Neural crest cell (in vitro differentiated cells): ENCODE data around the gene SYNPO. TPM values are rescaled to one million over a fixed set of nuclear protein-coding genes. Genes with fewer than 3 reads are reported as not detected.
A peak's percentile ranks its signal among the peaks of the same experiment; 100 is the strongest.

ENCODE experiments used
- DNase-seq: peaks from one replicate; pipeline ENCODE4 v3.0.0; 2021; ENCODE audit warnings: low read depth, mixed read lengths, low spot score
- H3K27ac Mint-ChIP-seq: one replicate; pipeline ENCODE4 v1.8.0; 2021; ENCODE audit warnings: mild to moderate bottlenecking, mixed read lengths; ENCODE audit not compliant: unreplicated experiment
- H3K27me3 Mint-ChIP-seq: 2 replicates; pipeline ENCODE4 v1.8.0; 2021; ENCODE audit warnings: low read depth, mild to moderate bottlenecking, mixed read lengths
- H3K36me3 Mint-ChIP-seq: 2 replicates; pipeline ENCODE4 v1.8.0; 2021; ENCODE audit warnings: low read depth, mild to moderate bottlenecking, mixed read lengths
- H3K4me1 Mint-ChIP-seq: 2 replicates; pipeline ENCODE4 v1.8.0; 2021; ENCODE audit warnings: mixed read lengths
- H3K4me3 Mint-ChIP-seq: one replicate; pipeline ENCODE4 v1.8.0; 2021; ENCODE audit warnings: mild to moderate bottlenecking, mixed read lengths
- H3K9me3 Mint-ChIP-seq: 2 replicates; pipeline ENCODE4 v1.8.0; 2021; ENCODE audit warnings: mixed read lengths
- CTCF ChIP-seq: fragments of 200-600 bp; sonication (generic); conservative IDR thresholded peaks from 2 replicates; pipeline ENCODE4 v1.5.0; 2021; ENCODE audit warnings: antibody characterized with exemption, mild to moderate bottlenecking
- total RNA-seq: library from RNA; stranded (reverse); gene quantifications from 2 replicates; pipeline ENCODE4 v1.2.1, GENCODE V29; 2021

SYNPO gene
- total RNA-seq, 1 donor from 2014 or later, result 1.5 TPM

GRCh38 chr5:150607991-150608390 is 32.5 kb upstream of the SYNPO start:
- peaks cover 6% of the 10 kb centered on the region for H3K4me1 Mint-ChIP-seq
- no peak overlapping the region for H3K4me3 Mint-ChIP-seq

GRCh38 chr5:150608991-150609390 is 31.5 kb upstream of the SYNPO start:
- no peak overlapping the region for H3K27ac Mint-ChIP-seq
- TF ChIP-seq CTCF, result no peak
- no peak overlapping the region for H3K4me3 Mint-ChIP-seq
- no peak for DNase-seq
- H3K4me1 Mint-ChIP-seq, result peaks cover 6% of the 10 kb centered on the region
- peaks cover 5% of the 10 kb centered on the region for H3K27me3 Mint-ChIP-seq
- H3K36me3 Mint-ChIP-seq, result no peaks in the 10 kb centered on the region
- H3K9me3 Mint-ChIP-seq, result no peaks in the 10 kb centered on the region

More at GRCh38 chr5:150607991-150608390, 32.5 kb upstream of the SYNPO start:
- H3K9me3 Mint-ChIP-seq, result no peaks in the 10 kb centered on the region
- no peaks in the 10 kb centered on the region for H3K27me3 Mint-ChIP-seq
- no peak for DNase-seq
- H3K27ac Mint-ChIP-seq, result no peak overlapping the region
- no peaks in the 10 kb centered on the region for H3K36me3 Mint-ChIP-seq
- TF ChIP-seq CTCF, result no peak

- peaks cover 8% of the 10 kb centered on the region for H3K27me3 Mint-ChIP-seq
- H3K27ac Mint-ChIP-seq, result peak overlapping the region; percentile 95
- H3K4me1 Mint-ChIP-seq, result peaks cover 7% of the 10 kb centered on the region
- no peak for DNase-seq
- TF ChIP-seq CTCF, result no peak
- no peaks in the 10 kb centered on the region for H3K9me3 Mint-ChIP-seq
- no peak overlapping the region for H3K4me3 Mint-ChIP-seq
- H3K36me3 Mint-ChIP-seq, result no peaks in the 10 kb centered on the region
These were observed 30.4 kb upstream of the SYNPO start for GRCh38 chr5:150609843-150610584.

GRCh38 chr5:150611026-150611425 is 29.4 kb upstream of the SYNPO start:
- no peak overlapping the region for H3K4me3 Mint-ChIP-seq
- no peak for DNase-seq
- no peak for TF ChIP-seq CTCF
- H3K27me3 Mint-ChIP-seq, result peaks cover 13% of the 10 kb centered on the region
- H3K27ac Mint-ChIP-seq, result no peak overlapping the region
- no peaks in the 10 kb centered on the region for H3K9me3 Mint-ChIP-seq
- H3K36me3 Mint-ChIP-seq, result no peaks in the 10 kb centered on the region
- peaks cover 8% of the 10 kb centered on the region for H3K4me1 Mint-ChIP-seq

GRCh38 chr5:150612405-150612804 is 28.1 kb upstream of the SYNPO start:
- no peak for DNase-seq
- Mint-ChIP-seq H3K36me3 (no peaks in the 10 kb centered on the region), H3K27ac (no peak overlapping the region), H3K27me3 (peaks cover 19% of the 10 kb centered on the region), H3K4me1 (peaks cover 15% of the 10 kb centered on the region), H3K9me3 (no peaks in the 10 kb centered on the region), H3K4me3 (no peak overlapping the region)
- TF ChIP-seq CTCF, result no peak
